CD4-positive, CD25-positive, alpha-beta regulatory T cell (primary cell): ENCODE data around the gene CHGA. TPM values are rescaled to one million over a fixed set of nuclear protein-coding genes. Genes with fewer than 3 reads are reported as not detected.
A peak's percentile ranks its signal among the peaks of the same experiment; 100 is the strongest.

ENCODE experiments used
- ATAC-seq, 2 donors: fragments of 150-1000 bp; cut with Tn5 transposase; one replicate each; pipeline ENCODE4 v1.10.0; 2021; ENCODE audit warnings: low read depth in 2 of 2, moderate number of reproducible peaks in 2 of 2, moderate library complexity in 1 of 2
- DNase-seq, 3 donors: peaks; one replicate each; pipeline versions ENCODE4 v3.0.0 to v3.0.0-alpha.2; 2012 to 2022; ENCODE audit warnings: mixed read lengths in 1 of 3
- H3K27ac ChIP-seq: one replicate; pipeline ENCODE4 v1.7.0; 2013; ENCODE audit warnings: mild to moderate bottlenecking, low read length; ENCODE audit not compliant: insufficient read depth, poor library complexity, severe bottlenecking
- H3K27me3 ChIP-seq: one replicate; pipeline ENCODE4 v1.7.0; 2013; ENCODE audit warnings: low read length; ENCODE audit not compliant: control insufficient read depth, insufficient read depth
- H3K36me3 ChIP-seq: one replicate; pipeline ENCODE4 v1.7.0; 2013; ENCODE audit warnings: mild to moderate bottlenecking, low read length, moderate library complexity; ENCODE audit not compliant: control insufficient read depth, insufficient read depth
- H3K4me1 ChIP-seq: 2 replicates; pipeline ENCODE4 v1.7.0; 2013; ENCODE audit warnings: mild to moderate bottlenecking, low read length; ENCODE audit not compliant: insufficient read depth, control insufficient read depth, poor library complexity, severe bottlenecking
- H3K4me3 ChIP-seq: one replicate; pipeline ENCODE4 v1.7.0; 2013; ENCODE audit warnings: low read depth, mild to moderate bottlenecking, low read length, moderate library complexity
- H3K9me3 ChIP-seq, 2 experiments: 1 replicate in 1 of 2; 2 replicates in 1 of 2; pipeline ENCODE4 v1.7.0; 2013; ENCODE audit warnings: low read length in 2 of 2, mild to moderate bottlenecking in 1 of 2, moderate library complexity in 1 of 2; ENCODE audit not compliant: control insufficient read depth in 2 of 2
- H3K27ac Mint-ChIP-seq, 3 donors: one replicate each; pipeline ENCODE4 v1.8.0; 2020 to 2022; ENCODE audit warnings: mild to moderate bottlenecking in 3 of 3, mixed read lengths in 3 of 3, moderate library complexity in 2 of 3
- H3K27me3 Mint-ChIP-seq: one replicate; pipeline ENCODE4 v1.8.0; 2022; ENCODE audit warnings: mild to moderate bottlenecking, mixed read lengths
- H3K36me3 Mint-ChIP-seq: one replicate; pipeline ENCODE4 v1.8.0; 2020; ENCODE audit warnings: mixed read lengths
- H3K4me1 Mint-ChIP-seq, 4 donors: one replicate each; pipeline ENCODE4 v1.8.0; 2020 to 2022; ENCODE audit warnings: mixed read lengths in 4 of 4, mild to moderate bottlenecking in 1 of 4
- H3K4me3 Mint-ChIP-seq, 4 donors: one replicate each; pipeline ENCODE4 v1.8.0; 2020 to 2022; ENCODE audit warnings: mild to moderate bottlenecking in 4 of 4, mixed read lengths in 4 of 4, moderate library complexity in 3 of 4
- H3K9me3 Mint-ChIP-seq, 7 donors: one replicate each; pipeline ENCODE4 v1.8.0; 2020 to 2022; ENCODE audit warnings: mixed read lengths in 7 of 7, mild to moderate bottlenecking in 3 of 7, moderate library complexity in 2 of 7
- polyA plus RNA-seq, 4 donors: library from polyadenylated mRNA; unstranded; fragments of 300-500 nt; fragmentation: Illumina TruSeq; gene quantifications; one replicate each; pipeline ENCODE4 v1.2.3, GENCODE V29; 2021
- total RNA-seq: library from RNA; stranded (reverse); gene quantifications from one replicate; pipeline ENCODE4 v1.2.3, GENCODE V29; 2022

CHGA gene
- total and polyA plus RNA-seq, 5 donors from 2014 or later = 0.21 to 0.72 (median 0.33) TPM; not detected in 1

- DNase-seq (no peak), ATAC-seq (no peak)
- H3K4me3 ChIP-seq = no peak overlapping the region
- H3K36me3 ChIP-seq = no peaks in the 10 kb centered on the region
- Mint-ChIP-seq H3K4me1 (peaks cover 0 to 9% (median under 1%) of the 10 kb centered on the region in 4 donors), H3K27ac (no peak overlapping the region), H3K27me3 (peaks cover 18% of the 10 kb centered on the region), H3K9me3 (peaks cover 0 to under 1% (median 0%) of the 10 kb centered on the region in 7 donors), H3K36me3 (no peaks in the 10 kb centered on the region), H3K4me3 (no peak overlapping the region)
- H3K27me3 ChIP-seq = no peaks in the 10 kb centered on the region
- H3K9me3 ChIP-seq = no peaks in the 10 kb centered on the region
- no peak overlapping the region for H3K27ac ChIP-seq
- no peaks in the 10 kb centered on the region for H3K4me1 ChIP-seq
Measured at GRCh38 chr14:92927349-92928257, 4.7 kb downstream of the CHGA start.

- no peaks in the 10 kb centered on the region for H3K4me1 ChIP-seq
- H3K27me3 ChIP-seq = no peaks in the 10 kb centered on the region
- no peaks in the 10 kb centered on the region for H3K36me3 ChIP-seq
- Mint-ChIP-seq H3K4me1 (peaks cover 0 to 8% (median 0%) of the 10 kb centered on the region in 4 donors), H3K27me3 (peaks cover 18% of the 10 kb centered on the region), H3K27ac (no peak overlapping the region), H3K4me3 (no peak overlapping the region), H3K36me3 (no peaks in the 10 kb centered on the region), H3K9me3 (no peaks in the 10 kb centered on the region)
- no peaks in the 10 kb centered on the region for H3K9me3 ChIP-seq
- no peak for DNase-seq
- no peak overlapping the region for H3K4me3 ChIP-seq
- ATAC-seq = no peak
- no peak overlapping the region for H3K27ac ChIP-seq
Measured at GRCh38 chr14:92928258-92928629, 5.3 kb downstream of the CHGA start.

GRCh38 chr14:92928961-92929688 is 6.2 kb downstream of the CHGA start:
- Mint-ChIP-seq H3K36me3 (no peaks in the 10 kb centered on the region), H3K27ac (no peak overlapping the region), H3K9me3 (no peaks in the 10 kb centered on the region), H3K4me3 (no peak overlapping the region), H3K27me3 (peaks cover 14% of the 10 kb centered on the region), H3K4me1 (peaks cover 0 to 6% (median 0%) of the 10 kb centered on the region in 4 donors)
- H3K27ac ChIP-seq = no peak overlapping the region
- no peaks in the 10 kb centered on the region for H3K27me3 ChIP-seq
- no peaks in the 10 kb centered on the region for H3K9me3 ChIP-seq
- H3K4me3 ChIP-seq = no peak overlapping the region
- H3K4me1 ChIP-seq = no peaks in the 10 kb centered on the region
- DNase-seq = no peak
- no peaks in the 10 kb centered on the region for H3K36me3 ChIP-seq
- ATAC-seq = no peak

GRCh38 chr14:92929689-92930608 is 7.0 kb downstream of the CHGA start:
- Mint-ChIP-seq H3K36me3 (no peaks in the 10 kb centered on the region), H3K4me3 (no peak overlapping the region), H3K4me1 (no peaks in the 10 kb centered on the region), H3K9me3 (no peaks in the 10 kb centered on the region), H3K27ac (no peak overlapping the region), H3K27me3 (peaks cover 7% of the 10 kb centered on the region)
- no peaks in the 10 kb centered on the region for H3K36me3 ChIP-seq
- no peaks in the 10 kb centered on the region for H3K27me3 ChIP-seq
- H3K27ac ChIP-seq = no peak overlapping the region
- no peaks in the 10 kb centered on the region for H3K4me1 ChIP-seq
- no peak for ATAC-seq
- no peaks in the 10 kb centered on the region for H3K9me3 ChIP-seq
- no peak overlapping the region for H3K4me3 ChIP-seq
- DNase-seq = no peak

- H3K4me1 Mint-ChIP-seq = no peaks in the 10 kb centered on the region
- H3K27me3 Mint-ChIP-seq = peaks cover 4% of the 10 kb centered on the region
- H3K4me3 Mint-ChIP-seq = no peak overlapping the region
- Histone ChIP-seq H3K4me3 (no peak overlapping the region), H3K36me3 (peaks cover 1% of the 10 kb centered on the region), H3K4me1 (no peaks in the 10 kb centered on the region), H3K9me3 (no peaks in the 10 kb centered on the region), H3K27me3 (no peaks in the 10 kb centered on the region), H3K27ac (no peak overlapping the region)
- ATAC-seq (no peak), DNase-seq (no peak)
- H3K36me3 Mint-ChIP-seq = no peaks in the 10 kb centered on the region
- H3K9me3 Mint-ChIP-seq = no peaks in the 10 kb centered on the region
- H3K27ac Mint-ChIP-seq = peak overlapping the region in 1 of 3 donors; percentile 46
Measured at GRCh38 chr14:92930737-92931602, 8.0 kb downstream of the CHGA start.

- no peaks in the 10 kb centered on the region for H3K27me3 Mint-ChIP-seq
- Histone ChIP-seq H3K27ac (no peak overlapping the region), H3K36me3 (peaks cover 7% of the 10 kb centered on the region), H3K4me1 (no peaks in the 10 kb centered on the region), H3K27me3 (no peaks in the 10 kb centered on the region), H3K9me3 (no peaks in the 10 kb centered on the region), H3K4me3 (no peak overlapping the region)
- peaks cover 3% of the 10 kb centered on the region for H3K36me3 Mint-ChIP-seq
- DNase-seq (no peak), ATAC-seq (no peak)
- no peaks in the 10 kb centered on the region for H3K4me1 Mint-ChIP-seq
- H3K9me3 Mint-ChIP-seq = no peaks in the 10 kb centered on the region
- no peak overlapping the region for H3K27ac Mint-ChIP-seq
- no peak overlapping the region for H3K4me3 Mint-ChIP-seq
Measured at GRCh38 chr14:92931681-92932447, 8.9 kb downstream of the CHGA start.
